MM.1S (cell line): ENCODE results near the gene RHOBTB3.

ENCODE experiments used
- DNase-seq: peaks from one replicate; pipeline ENCODE4 v3.0.0-alpha.2; 2015
- H2AFZ ChIP-seq: fragments of 300-600 bp; sonication (generic); 2 replicates; pipeline ENCODE4 v1.6.0; 2016; ENCODE audit warnings: antibody characterized with exemption, low read length
- H3F3A ChIP-seq: fragments of 300-600 bp; sonication (generic); 2 replicates; pipeline ENCODE4 v1.6.1; 2016; ENCODE audit warnings: mild to moderate bottlenecking, antibody characterized with exemption, low read length, moderate library complexity, mixed read lengths; ENCODE audit not compliant: insufficient read depth
- H3K27ac ChIP-seq: fragments of 300-600 bp; sonication (generic); 2 replicates; pipeline ENCODE4 v1.5.1; 2016; ENCODE audit warnings: mild to moderate bottlenecking, low read length
- H3K27me3 ChIP-seq: fragments of 300-600 bp; sonication (generic); replicated peaks from 2 replicates; pipeline ENCODE4 v1.6.0; 2016; ENCODE audit warnings: low read length; ENCODE audit not compliant: insufficient read depth
- H3K36me3 ChIP-seq: fragments of 300-600 bp; sonication (generic); replicated peaks from 2 replicates; pipeline ENCODE4 v1.6.1; 2016; ENCODE audit warnings: mild to moderate bottlenecking, low read length, mixed read lengths; ENCODE audit not compliant: insufficient read depth
- H3K4me1 ChIP-seq: fragments of 300-600 bp; sonication (generic); 2 replicates; pipeline ENCODE4 v1.6.1; 2016; ENCODE audit warnings: low read length, mixed read lengths
- H3K4me2 ChIP-seq: fragments of 300-600 bp; sonication (generic); 2 replicates; pipeline ENCODE4 v1.6.0; 2016; ENCODE audit warnings: low read depth, low read length
- H3K4me3 ChIP-seq: fragments of 300-600 bp; sonication (generic); 2 replicates; pipeline ENCODE4 v1.5.1; 2016; ENCODE audit warnings: low read length, mixed read lengths
- H3K79me2 ChIP-seq: fragments of 300-600 bp; sonication (generic); 2 replicates; pipeline ENCODE4 v1.6.1; 2016; ENCODE audit warnings: mixed run types, low read length, mixed read lengths
- H3K9ac ChIP-seq: fragments of 300-600 bp; sonication (generic); 2 replicates; pipeline ENCODE4 v1.6.1; 2016; ENCODE audit warnings: low read length, mixed read lengths
- H3K9me2 ChIP-seq: fragments of 300-600 bp; sonication (generic); replicated peaks from 2 replicates; pipeline ENCODE4 v1.6.1; 2016; ENCODE audit warnings: mild to moderate bottlenecking, low read length, mixed read lengths; ENCODE audit not compliant: insufficient read depth
- H3K9me3 ChIP-seq: fragments of 300-600 bp; sonication (generic); replicated peaks from 2 replicates; pipeline ENCODE4 v1.6.1; 2016; ENCODE audit warnings: mild to moderate bottlenecking, low read length, mixed read lengths; ENCODE audit not compliant: insufficient read depth
- H4K20me1 ChIP-seq: fragments of 300-600 bp; sonication (generic); 2 replicates; pipeline ENCODE4 v1.6.1; 2016; ENCODE audit warnings: mild to moderate bottlenecking, low read length, moderate library complexity, mixed read lengths; ENCODE audit not compliant: insufficient read depth
- CTCF ChIP-seq: fragments of 300-600 bp; sonication (generic); IDR thresholded peaks from 2 replicates; pipeline ENCODE4 v1.5.1; 2016; ENCODE audit warnings: antibody characterized with exemption, low read length, mixed read lengths
- EZH2 ChIP-seq: fragments of 300-600 bp; sonication (generic); optimal IDR thresholded peaks from 2 replicates; pipeline ENCODE3; 2017; ENCODE audit warnings: low read depth, mild to moderate bottlenecking, antibody characterized with exemption, low read length, mixed read lengths
- EZH2phosphoT487 ChIP-seq: fragments of 300-600 bp; sonication (generic); IDR thresholded peaks from 2 replicates; pipeline ENCODE4 v1.6.1; 2018; ENCODE audit warnings: antibody characterized with exemption, low read length

The RHOBTB3 gene

GRCh38 chr5:95746722-95747679 is 15.9 kb downstream of the RHOBTB3 start:
- no peaks in the 10 kb centered on the region for H3F3A ChIP-seq
- no peak overlapping the region for H3K4me3 ChIP-seq
- no peak overlapping the region for H3K9ac ChIP-seq
- H3K4me1 ChIP-seq, result no peaks in the 10 kb centered on the region
- H3K27me3 ChIP-seq, result no peaks in the 10 kb centered on the region
- no peak for TF ChIP-seq CTCF
- no peak for TF ChIP-seq EZH2
- no peak overlapping the region for H3K4me2 ChIP-seq
- no peak overlapping the region for H3K27ac ChIP-seq
- H3K79me2 ChIP-seq, result no peaks in the 10 kb centered on the region
- no peaks in the 10 kb centered on the region for H3K36me3 ChIP-seq
- no peak for DNase-seq
- H3K9me3 ChIP-seq, result no peaks in the 10 kb centered on the region
- H3K9me2 ChIP-seq, result no peaks in the 10 kb centered on the region
- no peaks in the 10 kb centered on the region for H4K20me1 ChIP-seq
- H2AFZ ChIP-seq, result no peak overlapping the region

GRCh38 chr5:95748133-95748532 is 17.0 kb downstream of the RHOBTB3 start:
- H3K9ac ChIP-seq, result no peak overlapping the region
- H3F3A ChIP-seq, result no peaks in the 10 kb centered on the region
- no peak overlapping the region for H3K4me2 ChIP-seq
- no peaks in the 10 kb centered on the region for H3K79me2 ChIP-seq
- no peak overlapping the region for H2AFZ ChIP-seq
- H3K9me3 ChIP-seq, result no peaks in the 10 kb centered on the region
- H3K4me1 ChIP-seq, result no peaks in the 10 kb centered on the region
- no peak overlapping the region for H3K27ac ChIP-seq
- no peaks in the 10 kb centered on the region for H3K27me3 ChIP-seq
- no peak for TF ChIP-seq CTCF
- TF ChIP-seq EZH2, result no peak
- TF ChIP-seq EZH2phosphoT487, result no peak
- H4K20me1 ChIP-seq, result no peaks in the 10 kb centered on the region
- no peaks in the 10 kb centered on the region for H3K9me2 ChIP-seq
- H3K4me3 ChIP-seq, result no peak overlapping the region
- DNase-seq, result no peak
- H3K36me3 ChIP-seq, result no peaks in the 10 kb centered on the region

GRCh38 chr5:95754545-95754944 is 23.4 kb downstream of the RHOBTB3 start:
- Histone ChIP-seq H4K20me1 (no peaks in the 10 kb centered on the region), H3K9me3 (no peaks in the 10 kb centered on the region), H3K4me2 (no peak overlapping the region), H2AFZ (no peak overlapping the region), H3K27me3 (no peaks in the 10 kb centered on the region), H3K27ac (no peak overlapping the region), H3K9ac (no peak overlapping the region), H3K9me2 (no peaks in the 10 kb centered on the region), H3K79me2 (no peaks in the 10 kb centered on the region), H3K4me1 (peaks cover 10% of the 10 kb centered on the region), H3K4me3 (no peak overlapping the region), H3F3A (peaks cover under 1% of the 10 kb centered on the region; the same call in 1 of the 2 replicates), H3K36me3 (no peaks in the 10 kb centered on the region)
- TF ChIP-seq EZH2, result no peak
- no peak for TF ChIP-seq EZH2phosphoT487
- TF ChIP-seq CTCF, result no peak
- no peak for DNase-seq
